HS-5 (cell line): Measurements from ENCODE around the gene PLEKHH3.
"Not testable (repeated sequence)": the region's sequence is repeated elsewhere in the genome, so short reads cannot be mapped to it uniquely, and the experiment has no call there.

ENCODE experiments used
- DNase-seq: peaks from one replicate; pipeline ENCODE4 v3.0.0-alpha.2; 2012; ENCODE audit warnings: low read depth

Gene PLEKHH3

DNA sequence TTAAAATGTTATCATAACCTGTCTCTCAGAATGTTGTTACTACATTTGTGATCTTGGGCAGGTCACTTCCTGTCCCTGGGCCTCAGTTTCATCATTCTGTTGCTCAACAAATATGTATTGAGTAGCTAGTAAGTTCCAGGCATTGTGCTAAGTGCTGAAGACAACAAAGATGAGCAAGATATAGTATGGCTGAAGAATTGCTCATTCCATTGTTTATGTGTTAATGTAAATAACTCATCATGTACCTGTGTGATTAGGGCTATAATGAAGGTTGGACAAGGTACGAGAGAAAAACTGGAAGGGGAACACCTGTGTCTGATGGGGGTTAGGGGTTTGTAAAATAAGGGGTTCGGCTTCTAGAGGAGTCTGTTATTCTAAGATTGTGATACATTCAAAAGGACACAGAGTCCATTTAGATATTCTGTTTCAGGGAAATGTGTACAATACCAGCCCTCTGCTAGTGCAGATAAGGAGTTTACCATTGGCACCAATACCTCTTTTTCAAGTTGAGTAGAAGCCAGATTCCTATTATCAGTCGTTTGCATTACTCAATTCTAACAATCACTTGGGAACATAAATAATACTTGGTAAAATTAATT, 47.3 kb downstream of the PLEKHH3 start:
- DNase-seq: no peak

DNA sequence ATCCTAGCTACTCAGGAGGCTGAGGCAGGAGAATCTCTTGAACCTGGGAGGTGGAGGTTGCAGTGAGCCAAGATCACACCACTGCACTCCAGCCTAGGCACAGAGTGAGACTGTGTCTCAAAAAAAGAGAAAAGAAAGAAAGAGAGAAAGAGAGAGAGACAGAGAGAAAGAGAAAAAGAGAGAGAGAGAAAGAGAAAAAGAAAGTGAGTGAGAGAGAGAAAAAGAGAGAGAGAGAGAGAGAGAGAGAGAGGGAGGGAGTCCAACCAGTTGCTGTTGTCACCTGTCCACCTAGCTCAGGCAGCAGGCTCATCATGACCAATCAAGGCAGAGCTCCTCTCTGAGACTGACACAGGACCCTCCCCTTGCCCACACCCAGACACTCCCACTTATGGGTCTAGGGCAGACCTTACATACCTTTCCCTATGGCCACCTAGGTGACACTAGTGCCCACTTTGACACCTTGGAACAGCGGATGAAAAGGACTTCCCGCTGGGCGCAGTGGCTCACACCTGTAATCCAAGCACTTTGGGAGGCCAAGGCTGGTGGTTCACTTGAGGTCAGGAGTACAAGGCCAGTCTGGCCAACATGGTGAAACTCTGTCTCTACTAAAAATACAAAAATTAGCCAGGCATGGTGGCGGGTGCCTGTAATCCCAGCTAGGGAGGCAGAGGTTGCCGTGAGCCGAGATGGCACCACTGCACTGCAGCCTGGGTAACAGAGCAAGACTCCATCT, 49.6 kb downstream of the PLEKHH3 start:
- not testable (repeated sequence) for DNase-seq

GRCh38 chr17:42623732-42624596, 52.8 kb downstream of the PLEKHH3 start:
- DNase-seq: no peak

GRCh38 chr17:42623271-42623670, 53.5 kb downstream of the PLEKHH3 start:
- DNase-seq: no peak

DNA sequence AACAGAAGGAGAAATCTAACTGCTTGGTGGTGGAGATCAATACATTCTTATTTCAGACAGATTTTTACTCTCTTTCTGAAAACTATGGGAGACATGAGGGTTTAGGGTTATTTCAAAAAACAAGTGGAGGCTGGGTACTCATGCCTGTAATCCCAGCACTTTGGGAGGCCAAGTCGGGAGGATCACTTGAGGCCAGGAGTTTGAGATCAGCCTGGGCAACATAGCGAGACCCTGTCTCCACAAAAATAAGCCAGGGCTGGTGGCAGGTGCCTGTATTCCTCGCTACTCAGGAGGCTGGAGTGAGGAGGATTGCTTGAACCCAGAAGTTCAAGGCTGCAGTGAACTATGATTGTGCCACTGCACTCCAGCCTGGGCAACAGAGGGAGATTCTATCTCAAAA, 54.8 kb downstream of the PLEKHH3 start:
- DNase-seq: not testable (repeated sequence)

- DNase-seq: no peak
Observed at GRCh38 chr17:42618442-42619150, 58.2 kb downstream of the PLEKHH3 start.

DNA sequence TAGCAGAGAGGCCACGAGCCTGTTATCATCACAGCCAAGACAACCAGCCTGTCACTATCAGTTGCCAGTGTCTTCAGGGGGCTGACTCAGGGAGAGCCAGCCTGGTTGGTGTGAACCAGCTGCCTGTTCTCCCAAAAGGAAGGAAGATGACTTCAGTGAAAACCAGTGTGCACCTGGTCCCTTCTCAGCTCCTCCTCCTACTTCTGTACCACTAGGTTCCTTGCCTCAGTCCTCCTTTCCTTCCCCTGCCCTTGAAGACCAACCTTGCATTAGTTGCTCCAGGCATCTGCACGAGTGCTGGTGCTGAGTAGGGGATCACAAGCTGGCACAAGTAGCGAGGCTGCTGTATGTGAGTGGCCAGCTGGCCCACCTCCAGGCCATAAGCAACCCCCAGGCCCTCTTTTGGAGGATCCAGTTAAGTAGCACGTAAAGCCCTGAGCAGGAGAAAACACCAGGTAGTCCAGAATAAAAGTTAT, 58.8 kb downstream of the PLEKHH3 start:
- no peak for DNase-seq
